ENCODE results near the gene ALK. TPM values are rescaled to one million over a fixed set of nuclear protein-coding genes. Genes with fewer than 3 reads are reported as not detected.

Gene ALK
- total and polyA plus RNA-seq, 7 experiments from 2014 or later = 0.13 TPM; not detected in 6

DNA sequence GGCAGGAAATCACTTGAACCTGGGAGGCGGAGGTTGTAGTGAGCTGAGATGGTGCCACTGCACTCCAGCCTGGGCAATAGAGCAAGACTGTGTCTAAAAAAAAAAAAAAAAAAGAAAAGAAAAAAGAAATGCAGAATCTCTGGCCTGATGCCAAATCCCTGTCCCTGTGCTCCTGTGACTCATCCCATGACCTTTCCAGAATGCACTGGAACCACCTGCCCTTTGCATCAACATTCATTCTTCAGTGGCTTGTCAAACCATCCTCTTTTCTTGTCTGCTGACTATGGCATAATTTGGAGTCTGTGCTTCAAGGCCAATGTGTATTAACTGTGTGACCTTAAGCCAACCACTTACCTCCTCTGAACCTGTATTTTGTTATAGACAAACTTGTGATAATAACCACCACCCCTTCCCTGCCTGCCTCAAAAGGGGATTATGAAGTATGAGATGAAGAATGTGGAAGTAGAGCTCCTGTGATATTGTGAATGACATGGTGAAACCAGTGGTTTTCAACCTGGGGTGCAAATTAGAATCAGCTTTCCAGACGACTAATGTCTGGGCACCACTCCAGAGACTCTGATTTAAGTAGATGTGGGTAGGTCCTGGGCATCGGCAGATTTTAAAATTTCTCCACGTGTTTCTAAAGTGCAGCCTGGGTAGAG, 616.9 kb downstream of the ALK start:
- H3K36me3 ChIP-seq (ENCODE audit: control insufficient read depth in 2 of 3, insufficient read depth in 3 of 3, low read length in 3 of 3) = no peaks in the 10 kb centered on the region
- ChIA-PET CTCF (interaction anchor here (0.6 to 0.7 kb wide), 2 partner anchors 16 to 313 kb away, joined by 3 to 6 read pairs; no protein-coding TSS in a partner anchor), POLR2A (interaction anchor here (0.8 kb wide), 1 partner anchor 755 kb away, joined by 3 read pairs; no protein-coding TSS in a partner anchor)
- Mint-ChIP-seq H3K9me3 (peaks cover 0 to 3% (median 0%) of the 10 kb centered on the region in 11 donors), H3K27me3 (peaks cover 21 to 37% (median 26%) of the 10 kb centered on the region in 5 donors), H3K4me1 (peaks cover 0 to 7% (median 0%) of the 10 kb centered on the region in 7 donors), H3K4me3 (no peak overlapping the region), H3K36me3 (peaks cover 0 to 3% (median 0%) of the 10 kb centered on the region in 5 donors), H3K27ac (no peak overlapping the region)
- H3K27ac ChIP-seq (ENCODE audit: low read depth, low read length) = no peak overlapping the region
- no peak overlapping the region for H3K4me3 ChIP-seq (ENCODE audit: low read length)
- H3K4me1 ChIP-seq (ENCODE audit: control insufficient read depth in 2 of 2, insufficient read depth in 2 of 2, low read length in 2 of 2) = no peaks in the 10 kb centered on the region
- H3K9me3 ChIP-seq (ENCODE audit: control insufficient read depth in 2 of 3, low read length in 3 of 3) = no peaks in the 10 kb centered on the region
- no peak for ATAC-seq
- intact Hi-C loops (cut with micrococcal nuclease) = no loop called here
- no peaks in the 10 kb centered on the region for H3K27me3 ChIP-seq (ENCODE audit: control insufficient read depth in 2 of 2, insufficient read depth in 2 of 2, low read length in 2 of 2)
- DNase-seq = no peak

DNA sequence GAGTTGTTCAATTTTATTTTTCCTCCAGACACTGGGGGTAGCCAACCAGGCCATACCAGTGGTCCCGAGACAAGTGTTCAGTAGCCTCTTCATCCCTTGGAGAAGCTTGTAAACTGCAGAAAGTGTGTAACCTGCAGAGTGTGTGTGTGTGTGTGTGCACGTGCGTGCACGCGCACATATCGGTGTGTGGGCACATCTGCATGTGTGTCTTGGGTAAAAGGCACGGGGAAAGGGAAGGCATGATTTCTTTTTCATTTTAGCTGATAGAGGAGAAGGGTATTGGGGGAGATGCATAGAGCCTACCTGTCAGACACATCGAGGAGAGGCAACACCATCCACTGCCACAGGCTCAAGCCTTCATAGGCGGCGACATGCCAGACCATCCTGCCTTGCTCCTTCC, 624.8 kb downstream of the ALK start:
- Histone ChIP-seq H3K4me3 (ENCODE audit: low read length) (no peak overlapping the region), H3K36me3 (ENCODE audit: control insufficient read depth in 2 of 3, insufficient read depth in 3 of 3, low read length in 3 of 3) (no peaks in the 10 kb centered on the region), H3K27me3 (ENCODE audit: control insufficient read depth in 2 of 2, insufficient read depth in 2 of 2, low read length in 2 of 2) (no peaks in the 10 kb centered on the region), H3K9me3 (ENCODE audit: control insufficient read depth in 2 of 3, low read length in 3 of 3) (no peaks in the 10 kb centered on the region), H3K4me1 (ENCODE audit: control insufficient read depth in 2 of 2, insufficient read depth in 2 of 2, low read length in 2 of 2) (no peaks in the 10 kb centered on the region), H3K27ac (ENCODE audit: low read depth, low read length) (no peak overlapping the region)
- ChIA-PET POLR2A (no interaction called here), CTCF (no interaction called here)
- no peak overlapping the region for H3K27ac Mint-ChIP-seq
- peaks cover 30 to 68% (median 41%) of the 10 kb centered on the region in 5 donors for H3K27me3 Mint-ChIP-seq
- H3K9me3 Mint-ChIP-seq = peaks cover 0 to 12% (median 0%) of the 10 kb centered on the region in 11 donors
- DNase-seq (no peak), ATAC-seq (no peak)
- H3K36me3 Mint-ChIP-seq = peaks cover 0 to 3% (median 0%) of the 10 kb centered on the region in 5 donors
- intact Hi-C loops (cut with micrococcal nuclease) = loop anchor here in 1 of 2 donors (2.0 kb wide), 1 partner anchor 544 kb away; no protein-coding TSS in a partner anchor
- peaks cover 0 to 7% (median 0%) of the 10 kb centered on the region in 7 donors for H3K4me1 Mint-ChIP-seq
- H3K4me3 Mint-ChIP-seq = no peak overlapping the region

DNA sequence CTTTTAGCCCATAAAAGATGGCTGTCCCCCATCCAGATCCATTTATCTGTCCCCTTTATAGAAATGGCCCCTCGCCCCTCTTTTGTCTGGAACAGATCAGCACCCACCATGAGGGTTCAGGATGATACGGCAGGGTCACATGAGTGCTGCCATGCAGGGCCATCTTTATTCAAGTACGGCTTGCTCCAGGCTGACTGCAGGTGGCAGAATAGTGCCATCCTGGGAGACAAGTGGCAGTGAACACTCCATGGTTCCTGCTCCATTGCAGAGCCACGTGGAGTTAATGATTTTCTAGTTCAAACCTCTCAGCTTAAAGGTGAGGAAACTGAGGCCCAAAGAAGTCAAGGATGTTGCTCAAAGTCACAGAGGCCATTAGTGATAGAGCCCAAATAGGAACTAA, 625.5 kb downstream of the ALK start:
- CTCF ChIA-PET = interaction anchor here (0.6 kb wide), 1 partner anchor 13 kb away, joined by 3 read pairs; no protein-coding TSS in a partner anchor
- no peak overlapping the region for H3K4me3 Mint-ChIP-seq
- Histone ChIP-seq H3K36me3 (ENCODE audit: control insufficient read depth in 2 of 3, insufficient read depth in 3 of 3, low read length in 3 of 3) (no peaks in the 10 kb centered on the region), H3K4me3 (ENCODE audit: low read length) (no peak overlapping the region), H3K4me1 (ENCODE audit: control insufficient read depth in 2 of 2, insufficient read depth in 2 of 2, low read length in 2 of 2) (no peaks in the 10 kb centered on the region), H3K27me3 (ENCODE audit: control insufficient read depth in 2 of 2, insufficient read depth in 2 of 2, low read length in 2 of 2) (no peaks in the 10 kb centered on the region), H3K27ac (ENCODE audit: low read depth, low read length) (no peak overlapping the region), H3K9me3 (ENCODE audit: control insufficient read depth in 2 of 3, low read length in 3 of 3) (no peaks in the 10 kb centered on the region)
- peaks cover 28 to 64% (median 44%) of the 10 kb centered on the region in 5 donors for H3K27me3 Mint-ChIP-seq
- H3K9me3 Mint-ChIP-seq = peaks cover 0 to 12% (median 0%) of the 10 kb centered on the region in 11 donors
- DNase-seq = no peak
- intact Hi-C loops (cut with micrococcal nuclease) = loop anchor here in 1 of 2 donors (2.0 kb wide), 1 partner anchor 545 kb away; no protein-coding TSS in a partner anchor
- POLR2A ChIA-PET = no interaction called here
- H3K36me3 Mint-ChIP-seq = peaks cover 0 to 3% (median 0%) of the 10 kb centered on the region in 5 donors
- no peak for ATAC-seq
- H3K27ac Mint-ChIP-seq = no peak overlapping the region
- no peaks in the 10 kb centered on the region for H3K4me1 Mint-ChIP-seq

DNA sequence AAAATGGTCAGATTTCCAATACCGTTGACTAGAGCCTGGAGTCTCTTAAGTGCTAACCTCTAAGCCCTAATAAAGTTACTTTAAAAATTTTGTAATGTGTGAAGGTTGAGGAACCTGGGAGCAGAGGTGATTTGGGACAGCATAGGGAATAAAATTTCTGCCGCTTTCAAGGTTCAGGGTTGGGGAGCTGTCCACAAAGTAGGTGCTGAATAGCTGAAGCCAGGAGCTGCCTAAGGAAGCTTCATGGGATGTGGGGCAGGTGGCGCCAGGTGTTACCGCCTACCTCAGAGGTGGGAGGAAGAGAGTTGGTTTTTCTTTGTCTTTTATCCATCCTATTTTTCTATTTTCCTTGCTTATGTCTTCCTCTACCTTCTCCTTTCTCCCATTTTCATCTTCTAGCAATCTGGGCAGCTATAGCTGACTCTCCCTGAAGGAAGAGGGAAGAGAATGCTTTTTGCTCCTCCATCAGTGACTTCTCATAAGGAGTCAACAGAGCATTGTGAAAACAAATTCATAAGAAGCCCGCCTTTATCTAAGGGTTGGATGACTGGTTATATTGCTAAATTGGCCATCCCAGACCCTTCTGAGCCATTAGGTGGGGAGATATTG, 627.5 kb downstream of the ALK start:
- H3K27me3 Mint-ChIP-seq = peaks cover 18 to 63% (median 49%) of the 10 kb centered on the region in 5 donors
- ATAC-seq = no peak
- H3K27ac Mint-ChIP-seq = peak overlapping the region in 1 of 9 donors; percentile 9
- intact Hi-C loops (cut with micrococcal nuclease) = no loop called here
- no peak overlapping the region for H3K27ac ChIP-seq (ENCODE audit: low read depth, low read length)
- no peaks in the 10 kb centered on the region for H3K36me3 ChIP-seq (ENCODE audit: control insufficient read depth in 2 of 3, insufficient read depth in 3 of 3, low read length in 3 of 3)
- no peaks in the 10 kb centered on the region for H3K4me1 Mint-ChIP-seq
- DNase-seq = peak in 1 of 9 donors; percentile 38
- ChIA-PET POLR2A (no interaction called here), CTCF (no interaction called here)
- no peak overlapping the region for H3K4me3 Mint-ChIP-seq
- no peaks in the 10 kb centered on the region for H3K4me1 ChIP-seq (ENCODE audit: control insufficient read depth in 2 of 2, insufficient read depth in 2 of 2, low read length in 2 of 2)
- no peaks in the 10 kb centered on the region for H3K27me3 ChIP-seq (ENCODE audit: control insufficient read depth in 2 of 2, insufficient read depth in 2 of 2, low read length in 2 of 2)
- peaks cover 0 to 3% (median 0%) of the 10 kb centered on the region in 5 donors for H3K36me3 Mint-ChIP-seq
- H3K4me3 ChIP-seq (ENCODE audit: low read length) = no peak overlapping the region
- no peaks in the 10 kb centered on the region for H3K9me3 ChIP-seq (ENCODE audit: control insufficient read depth in 2 of 3, low read length in 3 of 3)
- H3K9me3 Mint-ChIP-seq = peaks cover 0 to 12% (median 0%) of the 10 kb centered on the region in 11 donors

DNA sequence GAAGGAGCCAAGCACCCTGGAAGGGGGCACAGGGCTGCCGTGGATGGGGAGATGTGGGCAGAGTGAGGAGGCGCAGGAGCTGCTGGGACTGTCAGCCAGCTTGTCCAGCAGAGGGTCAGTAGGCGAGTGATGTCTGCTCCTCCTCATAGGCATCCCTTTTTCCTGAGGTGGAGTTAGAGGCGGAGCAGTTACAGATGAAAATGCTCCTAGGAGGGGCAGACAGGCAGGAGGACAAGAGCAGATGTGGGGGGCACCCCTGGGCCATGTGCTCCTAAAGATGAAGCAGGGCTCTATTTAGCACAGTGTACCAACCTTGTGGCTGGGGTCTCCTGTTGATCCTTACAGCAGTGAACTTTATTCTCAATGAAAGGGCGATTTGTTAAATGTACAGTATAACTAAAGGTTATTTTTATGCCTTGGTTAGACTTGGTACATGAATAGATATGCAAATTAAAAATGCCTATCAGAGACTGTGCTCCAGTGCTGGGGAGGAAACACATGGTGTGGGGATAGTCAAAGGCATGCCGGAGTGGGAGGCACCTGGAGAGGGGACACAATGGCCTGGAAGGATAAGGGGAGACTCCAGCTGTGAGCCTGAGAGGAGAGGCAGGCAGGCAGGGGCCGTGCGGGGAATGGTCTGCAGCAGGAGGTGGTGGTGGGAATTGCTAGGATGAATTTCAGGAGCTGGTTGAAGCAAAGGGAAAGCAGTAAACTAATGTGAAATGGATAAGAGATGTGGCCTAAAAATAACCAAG, 630.9 kb downstream of the ALK start:
- Histone ChIP-seq H3K27me3 (ENCODE audit: control insufficient read depth in 2 of 2, insufficient read depth in 2 of 2, low read length in 2 of 2) (no peaks in the 10 kb centered on the region), H3K27ac (ENCODE audit: low read depth, low read length) (no peak overlapping the region), H3K9me3 (ENCODE audit: control insufficient read depth in 2 of 3, low read length in 3 of 3) (no peaks in the 10 kb centered on the region), H3K36me3 (ENCODE audit: control insufficient read depth in 2 of 3, insufficient read depth in 3 of 3, low read length in 3 of 3) (no peaks in the 10 kb centered on the region), H3K4me1 (ENCODE audit: control insufficient read depth in 2 of 2, insufficient read depth in 2 of 2, low read length in 2 of 2) (no peaks in the 10 kb centered on the region), H3K4me3 (ENCODE audit: low read length) (no peak overlapping the region)
- Mint-ChIP-seq H3K4me1 (no peaks in the 10 kb centered on the region), H3K9me3 (peaks cover 0 to 12% (median 0%) of the 10 kb centered on the region in 11 donors), H3K4me3 (no peak overlapping the region), H3K36me3 (peaks cover 0 to 3% (median 0%) of the 10 kb centered on the region in 5 donors), H3K27me3 (peaks cover 10 to 54% (median 45%) of the 10 kb centered on the region in 5 donors), H3K27ac (peak overlapping the region in 1 of 9 donors; percentile 18)
- ChIA-PET POLR2A (no interaction called here), CTCF (no interaction called here)
- ATAC-seq (no peak), DNase-seq (no peak)
- intact Hi-C loops (cut with micrococcal nuclease) = no loop called here

DNA sequence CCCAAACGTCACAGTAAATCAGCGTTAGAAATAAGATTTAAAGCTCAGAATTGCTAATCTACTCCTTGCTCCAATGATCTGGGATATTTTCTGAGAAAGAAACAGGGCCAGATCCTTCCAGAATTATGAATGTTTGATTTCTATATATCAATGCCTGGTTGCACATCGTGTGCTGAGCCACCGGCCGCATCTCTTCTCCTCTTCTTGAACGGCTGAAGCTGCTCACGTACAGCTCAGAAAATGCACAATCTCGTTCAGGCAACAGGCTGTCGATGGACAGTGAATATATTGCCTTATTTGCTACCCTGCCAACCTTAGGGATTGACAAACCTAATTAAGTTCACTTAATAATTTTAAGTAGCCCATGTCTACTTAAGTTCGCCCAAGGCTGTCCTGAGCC, 636.7 kb downstream of the ALK start:
- no peaks in the 10 kb centered on the region for H3K4me1 Mint-ChIP-seq
- H3K4me3 Mint-ChIP-seq = no peak overlapping the region
- no peak for DNase-seq
- peaks cover 0 to 3% (median 0%) of the 10 kb centered on the region in 11 donors for H3K9me3 Mint-ChIP-seq
- intact Hi-C loops (cut with micrococcal nuclease) = no loop called here
- POLR2A ChIA-PET = no interaction called here
- H3K9me3 ChIP-seq (ENCODE audit: control insufficient read depth in 2 of 3, low read length in 3 of 3) = no peaks in the 10 kb centered on the region
- H3K4me1 ChIP-seq (ENCODE audit: control insufficient read depth in 2 of 2, insufficient read depth in 2 of 2, low read length in 2 of 2) = no peaks in the 10 kb centered on the region
- H3K27me3 ChIP-seq (ENCODE audit: control insufficient read depth in 2 of 2, insufficient read depth in 2 of 2, low read length in 2 of 2) = no peaks in the 10 kb centered on the region
- H3K36me3 Mint-ChIP-seq = no peaks in the 10 kb centered on the region
- no peak for ATAC-seq
- no peak overlapping the region for H3K27ac ChIP-seq (ENCODE audit: low read depth, low read length)
- H3K36me3 ChIP-seq (ENCODE audit: control insufficient read depth in 2 of 3, insufficient read depth in 3 of 3, low read length in 3 of 3) = no peaks in the 10 kb centered on the region
- no peak overlapping the region for H3K4me3 ChIP-seq (ENCODE audit: low read length)
- peaks cover 2 to 27% (median 19%) of the 10 kb centered on the region in 5 donors for H3K27me3 Mint-ChIP-seq
- CTCF ChIA-PET = interaction anchor here (0.6 kb wide), 1 partner anchor 1076 kb away, joined by 5 read pairs; no protein-coding TSS in a partner anchor
- no peak overlapping the region for H3K27ac Mint-ChIP-seq

All from naive thymus-derived CD4-positive, alpha-beta T cell (primary cell).